Immature natural killer cell (primary cell): ENCODE measurements around the gene PAX7. TPM values are rescaled to one million over a fixed set of nuclear protein-coding genes. Genes with fewer than 3 reads are reported as not detected.

Source experiments
- DNase-seq, 3 donors: peaks; one replicate each; pipeline ENCODE4 v3.0.0; 2022; ENCODE audit warnings: mixed read lengths in 1 of 3
- H3K27ac Mint-ChIP-seq, 6 donors: one replicate each; pipeline ENCODE4 v1.8.0; 2020; ENCODE audit warnings: mixed read lengths in 6 of 6, mild to moderate bottlenecking in 5 of 6, inconsistent platforms in 4 of 6, moderate library complexity in 3 of 6
- H3K27me3 Mint-ChIP-seq, 3 donors: one replicate each; pipeline ENCODE4 v1.8.0; 2020 to 2021; ENCODE audit warnings: low read depth in 3 of 3, mild to moderate bottlenecking in 3 of 3, mixed read lengths in 3 of 3, moderate library complexity in 3 of 3, inconsistent platforms in 1 of 3
- H3K36me3 Mint-ChIP-seq, 3 donors: one replicate each; pipeline ENCODE4 v1.8.0; 2020; ENCODE audit warnings: mixed read lengths in 3 of 3, inconsistent platforms in 2 of 3, mild to moderate bottlenecking in 2 of 3
- H3K4me1 Mint-ChIP-seq, 2 donors: one replicate each; pipeline ENCODE4 v1.8.0; 2020; ENCODE audit warnings: inconsistent platforms in 2 of 2, mild to moderate bottlenecking in 2 of 2, mixed read lengths in 2 of 2, moderate library complexity in 1 of 2
- H3K4me3 Mint-ChIP-seq, 5 donors: one replicate each; pipeline ENCODE4 v1.8.0; 2020; ENCODE audit warnings: mild to moderate bottlenecking in 5 of 5, mixed read lengths in 5 of 5, inconsistent platforms in 3 of 5, moderate library complexity in 3 of 5
- H3K9me3 Mint-ChIP-seq, 6 donors: one replicate each; pipeline ENCODE4 v1.8.0; 2020; ENCODE audit warnings: mild to moderate bottlenecking in 6 of 6, mixed read lengths in 6 of 6, inconsistent platforms in 4 of 6, moderate library complexity in 3 of 6
- polyA plus RNA-seq, 3 donors: library from polyadenylated mRNA; unstranded; fragments of 300-500 nt; fragmentation: Illumina TruSeq; gene quantifications; one replicate each; pipeline ENCODE4 v1.2.3, GENCODE V29; 2021

PAX7 gene
- polyA plus RNA-seq, 3 donors from 2014 or later, result not detected

- H3K27ac Mint-ChIP-seq, result no peak overlapping the region
- DNase-seq, result no peak
- H3K9me3 Mint-ChIP-seq, result no peaks in the 10 kb centered on the region
- H3K36me3 Mint-ChIP-seq, result no peaks in the 10 kb centered on the region
- no peak overlapping the region for H3K4me3 Mint-ChIP-seq
- H3K4me1 Mint-ChIP-seq, result peaks cover 5 to 7% of the 10 kb centered on the region in 2 donors
- H3K27me3 Mint-ChIP-seq, result peaks cover 26 to 52% (median 35%) of the 10 kb centered on the region in 3 donors
Observed at GRCh38 chr1:18651713-18652112, 21.1 kb downstream of the PAX7 start.

- H3K4me1 Mint-ChIP-seq, result peaks cover 5 to 7% of the 10 kb centered on the region in 2 donors
- no peak for DNase-seq
- no peak overlapping the region for H3K4me3 Mint-ChIP-seq
Observed at GRCh38 chr1:18652791-18653190, 22.1 kb downstream of the PAX7 start.

GRCh38 chr1:18653367-18653766, 22.7 kb downstream of the PAX7 start:
- H3K4me3 Mint-ChIP-seq, result peak overlapping the region in 1 of 5 donors; percentile 6
- H3K27me3 Mint-ChIP-seq, result peaks cover 24 to 49% (median 39%) of the 10 kb centered on the region in 3 donors
- no peaks in the 10 kb centered on the region for H3K9me3 Mint-ChIP-seq
- H3K4me1 Mint-ChIP-seq, result peaks cover 5 to 7% of the 10 kb centered on the region in 2 donors
- DNase-seq, result no peak
- H3K36me3 Mint-ChIP-seq, result no peaks in the 10 kb centered on the region
- no peak overlapping the region for H3K27ac Mint-ChIP-seq

More at GRCh38 chr1:18652791-18653190, 22.1 kb downstream of the PAX7 start:
- Mint-ChIP-seq H3K9me3 (no peaks in the 10 kb centered on the region), H3K27ac (no peak overlapping the region), H3K27me3 (peaks cover 25 to 52% (median 39%) of the 10 kb centered on the region in 3 donors), H3K36me3 (no peaks in the 10 kb centered on the region)

- H3K9me3 Mint-ChIP-seq, result no peaks in the 10 kb centered on the region
- H3K36me3 Mint-ChIP-seq, result no peaks in the 10 kb centered on the region
- no peak overlapping the region for H3K27ac Mint-ChIP-seq
- peaks cover 23 to 46% (median 38%) of the 10 kb centered on the region in 3 donors for H3K27me3 Mint-ChIP-seq
- no peak overlapping the region for H3K4me3 Mint-ChIP-seq
- no peak for DNase-seq
- H3K4me1 Mint-ChIP-seq, result peaks cover 5 to 7% of the 10 kb centered on the region in 2 donors
Observed at GRCh38 chr1:18653916-18654315, 23.3 kb downstream of the PAX7 start.

- Mint-ChIP-seq H3K4me3 (no peak overlapping the region), H3K4me1 (peaks cover 5 to 7% of the 10 kb centered on the region in 2 donors), H3K27ac (no peak overlapping the region), H3K36me3 (no peaks in the 10 kb centered on the region), H3K9me3 (no peaks in the 10 kb centered on the region), H3K27me3 (peaks cover 22 to 42% (median 37%) of the 10 kb centered on the region in 3 donors)
- DNase-seq, result no peak
Observed at GRCh38 chr1:18654599-18654998, 24.0 kb downstream of the PAX7 start.

GRCh38 chr1:18657506-18658201, 27.0 kb downstream of the PAX7 start:
- DNase-seq, result no peak
- H3K4me3 Mint-ChIP-seq, result no peak overlapping the region
- peaks cover 5 to 7% of the 10 kb centered on the region in 2 donors for H3K4me1 Mint-ChIP-seq
- H3K27ac Mint-ChIP-seq, result no peak overlapping the region
- H3K27me3 Mint-ChIP-seq, result peaks cover 14 to 27% (median 20%) of the 10 kb centered on the region in 3 donors
- H3K36me3 Mint-ChIP-seq, result no peaks in the 10 kb centered on the region
- no peaks in the 10 kb centered on the region for H3K9me3 Mint-ChIP-seq

- Mint-ChIP-seq H3K9me3 (no peaks in the 10 kb centered on the region), H3K4me1 (no peaks in the 10 kb centered on the region), H3K36me3 (no peaks in the 10 kb centered on the region), H3K27me3 (peaks cover 9 to 22% (median 22%) of the 10 kb centered on the region in 3 donors), H3K27ac (no peak overlapping the region), H3K4me3 (no peak overlapping the region)
- DNase-seq, result no peak
Observed at GRCh38 chr1:18658831-18659230, 28.2 kb downstream of the PAX7 start.

GRCh38 chr1:18661404-18662285, 31.0 kb downstream of the PAX7 start:
- Mint-ChIP-seq H3K27ac (no peak overlapping the region), H3K4me1 (no peaks in the 10 kb centered on the region), H3K27me3 (peaks cover 8 to 13% (median 11%) of the 10 kb centered on the region in 3 donors), H3K36me3 (no peaks in the 10 kb centered on the region), H3K4me3 (no peak overlapping the region), H3K9me3 (no peaks in the 10 kb centered on the region)
- no peak for DNase-seq

GRCh38 chr1:18662286-18662639, 31.6 kb downstream of the PAX7 start:
- Mint-ChIP-seq H3K9me3 (no peaks in the 10 kb centered on the region), H3K27me3 (peaks cover 9 to 12% (median 11%) of the 10 kb centered on the region in 3 donors), H3K4me1 (no peaks in the 10 kb centered on the region), H3K27ac (no peak overlapping the region), H3K36me3 (no peaks in the 10 kb centered on the region), H3K4me3 (no peak overlapping the region)
- no peak for DNase-seq

GRCh38 chr1:18666317-18666920, 35.8 kb downstream of the PAX7 start:
- no peaks in the 10 kb centered on the region for H3K9me3 Mint-ChIP-seq

GRCh38 chr1:18667333-18667732, 36.7 kb downstream of the PAX7 start:
- no peak overlapping the region for H3K4me3 Mint-ChIP-seq
- no peak for DNase-seq
- no peaks in the 10 kb centered on the region for H3K36me3 Mint-ChIP-seq
- H3K27ac Mint-ChIP-seq, result no peak overlapping the region
- no peaks in the 10 kb centered on the region for H3K9me3 Mint-ChIP-seq
- peaks cover 5 to 6% (median 6%) of the 10 kb centered on the region in 3 donors for H3K27me3 Mint-ChIP-seq
- H3K4me1 Mint-ChIP-seq, result no peaks in the 10 kb centered on the region

More at GRCh38 chr1:18666317-18666920, 35.8 kb downstream of the PAX7 start:
- peaks cover 5 to 6% (median 6%) of the 10 kb centered on the region in 3 donors for H3K27me3 Mint-ChIP-seq
- H3K27ac Mint-ChIP-seq, result no peak overlapping the region
- H3K4me1 Mint-ChIP-seq, result no peaks in the 10 kb centered on the region
- DNase-seq, result no peak
- H3K36me3 Mint-ChIP-seq, result no peaks in the 10 kb centered on the region
- H3K4me3 Mint-ChIP-seq, result no peak overlapping the region

- no peak overlapping the region for H3K4me3 Mint-ChIP-seq
- no peak overlapping the region for H3K27ac Mint-ChIP-seq
- peaks cover 3 to 8% (median 5%) of the 10 kb centered on the region in 3 donors for H3K27me3 Mint-ChIP-seq
- H3K9me3 Mint-ChIP-seq, result no peaks in the 10 kb centered on the region
- no peaks in the 10 kb centered on the region for H3K36me3 Mint-ChIP-seq
- H3K4me1 Mint-ChIP-seq, result no peaks in the 10 kb centered on the region
- no peak for DNase-seq
Observed at GRCh38 chr1:18668046-18668445, 37.4 kb downstream of the PAX7 start.

GRCh38 chr1:18668750-18669404, 38.2 kb downstream of the PAX7 start:
- Mint-ChIP-seq H3K9me3 (no peaks in the 10 kb centered on the region), H3K4me1 (no peaks in the 10 kb centered on the region), H3K27me3 (peaks cover 1 to 8% (median 5%) of the 10 kb centered on the region in 3 donors), H3K27ac (no peak overlapping the region), H3K4me3 (no peak overlapping the region), H3K36me3 (no peaks in the 10 kb centered on the region)
- DNase-seq, result no peak
